Skeletal muscle cell (primary cell): ENCODE data around the gene PTPN9.
"Not testable (repeated sequence)": the region's sequence is repeated elsewhere in the genome, so short reads cannot be mapped to it uniquely, and the experiment has no call there.

Source experiments
- DNase-seq: peaks from one replicate; pipeline ENCODE4 v3.0.0-alpha.2; 2010; ENCODE audit warnings: low read depth
- H3K4me3 ChIP-seq: 2 replicates; pipeline ENCODE4 v1.5.1; 2011; ENCODE audit warnings: low read depth, mild to moderate bottlenecking, control low read depth, low read length, moderate library complexity

The PTPN9 gene

GRCh38 chr15:75586422-75586821, 7.3 kb upstream of the PTPN9 start:
- not testable (repeated sequence) for DNase-seq, H3K4me3 ChIP-seq

GRCh38 chr15:75584121-75584520, 5.0 kb upstream of the PTPN9 start:
- H3K4me3 ChIP-seq, result no peak overlapping the region
- no peak for DNase-seq

- no peak overlapping the region for H3K4me3 ChIP-seq
- DNase-seq, result no peak
Observed at GRCh38 chr15:75583701-75584100, 4.6 kb upstream of the PTPN9 start.

DNA sequence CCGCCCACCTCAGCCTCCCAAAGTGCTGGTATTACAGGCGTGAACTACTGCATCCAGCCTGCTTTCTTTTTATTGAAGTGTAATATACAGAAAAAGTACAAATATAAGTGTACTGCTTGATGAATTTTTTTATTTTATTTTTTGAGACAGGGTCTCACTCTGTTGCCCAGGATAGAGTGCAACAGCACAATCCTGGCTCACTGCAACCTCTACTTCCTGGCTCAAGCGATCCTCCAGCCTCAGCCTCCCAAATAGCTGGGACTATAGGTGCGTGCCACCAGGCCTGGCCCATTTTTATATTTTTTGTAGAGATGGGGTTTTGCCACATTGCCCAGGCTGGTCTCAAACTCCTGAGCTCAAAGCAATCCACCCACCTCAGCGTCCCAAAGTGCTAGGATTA, 3.8 kb upstream of the PTPN9 start:
- H3K4me3 ChIP-seq, DNase-seq: not testable (repeated sequence)

- H3K4me3 ChIP-seq, result peak overlapping the region; percentile 90
- no peak for DNase-seq
Observed at GRCh38 chr15:75578173-75578947, 755 bp downstream of the PTPN9 start.

- peak overlapping the region; percentile 90 for H3K4me3 ChIP-seq
- no peak for DNase-seq
Observed at GRCh38 chr15:75577401-75578172, 1.5 kb downstream of the PTPN9 start.

GRCh38 chr15:75573648-75574384, 5.3 kb downstream of the PTPN9 start:
- no peak for DNase-seq
- no peak overlapping the region for H3K4me3 ChIP-seq

GRCh38 chr15:75570126-75570845, 8.8 kb downstream of the PTPN9 start:
- DNase-seq, result no peak
- H3K4me3 ChIP-seq, result no peak overlapping the region

- no peak overlapping the region for H3K4me3 ChIP-seq
- no peak for DNase-seq
Observed at GRCh38 chr15:75565062-75565970, 13.8 kb downstream of the PTPN9 start.

GRCh38 chr15:75561888-75562287, 17.2 kb downstream of the PTPN9 start:
- DNase-seq, result no peak
- no peak overlapping the region for H3K4me3 ChIP-seq

- H3K4me3 ChIP-seq, DNase-seq: not testable (repeated sequence)
Observed at GRCh38 chr15:75559360-75559759, 19.8 kb downstream of the PTPN9 start.

GRCh38 chr15:75558955-75559354, 20.2 kb downstream of the PTPN9 start:
- DNase-seq, H3K4me3 ChIP-seq: not testable (repeated sequence)

DNA sequence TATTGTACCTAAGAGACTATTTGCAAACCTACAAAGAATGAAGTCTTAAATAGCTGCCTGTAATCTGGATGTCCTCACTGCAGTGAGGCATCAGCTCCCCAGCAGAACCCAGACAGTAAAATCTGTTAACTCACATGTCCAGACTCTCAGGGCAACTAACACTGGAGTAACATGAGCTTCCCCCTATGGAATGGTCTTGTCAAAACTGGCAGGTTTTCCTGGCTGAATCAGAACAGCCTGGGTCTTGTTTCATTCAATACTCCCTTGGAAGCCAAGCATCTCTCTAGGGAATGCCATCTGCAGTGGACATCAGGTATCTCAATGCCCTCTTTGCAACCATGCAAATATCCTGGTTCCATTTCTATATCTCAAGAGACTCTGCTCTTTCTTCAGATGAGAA, 24.4 kb downstream of the PTPN9 start:
- peak; percentile 80 for DNase-seq
- no peak overlapping the region for H3K4me3 ChIP-seq

DNA sequence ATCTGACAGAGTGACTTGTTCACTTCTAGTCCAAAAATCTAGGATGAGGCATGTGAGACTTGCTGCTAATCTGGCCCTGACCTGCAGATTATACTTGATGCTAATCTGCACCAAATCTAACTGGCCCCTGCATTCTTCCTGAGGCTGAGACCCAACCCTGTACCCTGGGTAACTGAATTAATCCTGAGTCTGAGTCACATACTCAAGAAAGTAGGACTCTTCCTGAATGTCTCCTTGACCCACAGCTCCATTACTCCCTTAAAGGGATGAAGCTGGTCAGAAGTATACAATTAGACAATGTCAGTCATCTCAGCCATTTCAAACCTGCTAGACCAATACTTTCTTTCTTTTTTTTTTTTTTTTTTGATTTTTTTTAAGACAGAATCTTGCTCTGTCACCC, 25.5 kb downstream of the PTPN9 start:
- DNase-seq, result no peak
- H3K4me3 ChIP-seq, result no peak overlapping the region

DNA sequence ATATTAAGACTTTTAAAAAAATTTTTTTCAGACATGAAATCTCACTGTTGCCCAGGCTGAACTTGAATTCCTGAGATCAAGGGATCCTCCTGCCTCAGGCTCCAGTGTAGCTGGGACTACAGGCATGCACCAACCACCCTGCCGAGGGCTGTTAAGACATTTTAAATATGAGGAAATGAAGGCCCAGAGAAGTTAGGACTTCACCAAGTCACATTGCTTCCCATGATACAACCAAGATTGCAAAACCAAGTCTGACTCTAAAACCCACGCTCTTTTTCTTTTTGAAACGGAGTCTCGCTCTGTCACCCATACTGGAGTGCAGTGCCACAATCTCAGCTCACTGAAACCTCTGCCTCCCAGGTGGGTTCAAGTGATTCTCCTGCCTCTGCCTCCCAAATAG, 28.0 kb downstream of the PTPN9 start:
- DNase-seq, result no peak
- H3K4me3 ChIP-seq, result no peak overlapping the region

- DNase-seq, result no peak
Observed at GRCh38 chr15:75545064-75545463, 34.1 kb downstream of the PTPN9 start.

GRCh38 chr15:75544359-75544758, 34.8 kb downstream of the PTPN9 start:
- no peak overlapping the region for H3K4me3 ChIP-seq
- no peak for DNase-seq

More at GRCh38 chr15:75545064-75545463, 34.1 kb downstream of the PTPN9 start:
- H3K4me3 ChIP-seq, result no peak overlapping the region

GRCh38 chr15:75542949-75543545, 36.1 kb downstream of the PTPN9 start:
- DNase-seq, H3K4me3 ChIP-seq: not testable (repeated sequence)
